CD4-positive, CD25-positive, alpha-beta regulatory T cell (primary cell): Measurements from ENCODE around the gene VTI1A. TPM values are rescaled to one million over a fixed set of nuclear protein-coding genes. Genes with fewer than 3 reads are reported as not detected.
A peak's percentile ranks its signal among the peaks of the same experiment; 100 is the strongest.

Source experiments
- ATAC-seq, 2 donors: fragments of 150-1000 bp; cut with Tn5 transposase; one replicate each; pipeline ENCODE4 v1.10.0; 2021; ENCODE audit warnings: low read depth in 2 of 2, moderate number of reproducible peaks in 2 of 2, moderate library complexity in 1 of 2
- DNase-seq, 3 donors: peaks; one replicate each; pipeline versions ENCODE4 v3.0.0 to v3.0.0-alpha.2; 2012 to 2022; ENCODE audit warnings: mixed read lengths in 1 of 3
- H3K27ac ChIP-seq: one replicate; pipeline ENCODE4 v1.7.0; 2013; ENCODE audit warnings: mild to moderate bottlenecking, low read length; ENCODE audit not compliant: insufficient read depth, poor library complexity, severe bottlenecking
- H3K27me3 ChIP-seq: one replicate; pipeline ENCODE4 v1.7.0; 2013; ENCODE audit warnings: low read length; ENCODE audit not compliant: control insufficient read depth, insufficient read depth
- H3K36me3 ChIP-seq: one replicate; pipeline ENCODE4 v1.7.0; 2013; ENCODE audit warnings: mild to moderate bottlenecking, low read length, moderate library complexity; ENCODE audit not compliant: control insufficient read depth, insufficient read depth
- H3K4me1 ChIP-seq: 2 replicates; pipeline ENCODE4 v1.7.0; 2013; ENCODE audit warnings: mild to moderate bottlenecking, low read length; ENCODE audit not compliant: insufficient read depth, control insufficient read depth, poor library complexity, severe bottlenecking
- H3K4me3 ChIP-seq: one replicate; pipeline ENCODE4 v1.7.0; 2013; ENCODE audit warnings: low read depth, mild to moderate bottlenecking, low read length, moderate library complexity
- H3K9me3 ChIP-seq, 2 experiments: 1 replicate in 1 of 2; 2 replicates in 1 of 2; pipeline ENCODE4 v1.7.0; 2013; ENCODE audit warnings: low read length in 2 of 2, mild to moderate bottlenecking in 1 of 2, moderate library complexity in 1 of 2; ENCODE audit not compliant: control insufficient read depth in 2 of 2
- H3K27ac Mint-ChIP-seq, 3 donors: one replicate each; pipeline ENCODE4 v1.8.0; 2020 to 2022; ENCODE audit warnings: mild to moderate bottlenecking in 3 of 3, mixed read lengths in 3 of 3, moderate library complexity in 2 of 3
- H3K27me3 Mint-ChIP-seq: one replicate; pipeline ENCODE4 v1.8.0; 2022; ENCODE audit warnings: mild to moderate bottlenecking, mixed read lengths
- H3K36me3 Mint-ChIP-seq: one replicate; pipeline ENCODE4 v1.8.0; 2020; ENCODE audit warnings: mixed read lengths
- H3K4me1 Mint-ChIP-seq, 4 donors: one replicate each; pipeline ENCODE4 v1.8.0; 2020 to 2022; ENCODE audit warnings: mixed read lengths in 4 of 4, mild to moderate bottlenecking in 1 of 4
- H3K4me3 Mint-ChIP-seq, 4 donors: one replicate each; pipeline ENCODE4 v1.8.0; 2020 to 2022; ENCODE audit warnings: mild to moderate bottlenecking in 4 of 4, mixed read lengths in 4 of 4, moderate library complexity in 3 of 4
- H3K9me3 Mint-ChIP-seq, 7 donors: one replicate each; pipeline ENCODE4 v1.8.0; 2020 to 2022; ENCODE audit warnings: mixed read lengths in 7 of 7, mild to moderate bottlenecking in 3 of 7, moderate library complexity in 2 of 7
- polyA plus RNA-seq, 4 donors: library from polyadenylated mRNA; unstranded; fragments of 300-500 nt; fragmentation: Illumina TruSeq; gene quantifications; one replicate each; pipeline ENCODE4 v1.2.3, GENCODE V29; 2021
- total RNA-seq: library from RNA; stranded (reverse); gene quantifications from one replicate; pipeline ENCODE4 v1.2.3, GENCODE V29; 2022

The VTI1A gene
- total and polyA plus RNA-seq, 5 donors from 2014 or later = 25.5 to 77.7 (median 35.1) TPM

GRCh38 chr10:112792487-112793201 lies 345.6 kb downstream of the VTI1A start:
- no peak overlapping the region for H3K4me3 Mint-ChIP-seq
- no peaks in the 10 kb centered on the region for H3K27me3 Mint-ChIP-seq
- Histone ChIP-seq H3K4me3 (no peak overlapping the region), H3K9me3 (peaks cover 0 to 6% of the 10 kb centered on the region in 2 experiments), H3K36me3 (no peaks in the 10 kb centered on the region), H3K4me1 (no peaks in the 10 kb centered on the region), H3K27ac (no peak overlapping the region), H3K27me3 (no peaks in the 10 kb centered on the region)
- no peak overlapping the region for H3K27ac Mint-ChIP-seq
- H3K9me3 Mint-ChIP-seq = peaks cover 0 to 17% (median 6%) of the 10 kb centered on the region in 7 donors
- ATAC-seq (no peak), DNase-seq (no peak)
- peaks cover 18% of the 10 kb centered on the region for H3K36me3 Mint-ChIP-seq
- peaks cover 0 to 8% (median 1%) of the 10 kb centered on the region in 4 donors for H3K4me1 Mint-ChIP-seq

GRCh38 chr10:112793202-112793921 lies 346.3 kb downstream of the VTI1A start:
- H3K4me3 Mint-ChIP-seq = no peak overlapping the region
- peaks cover 0 to 8% (median 1%) of the 10 kb centered on the region in 4 donors for H3K4me1 Mint-ChIP-seq
- peaks cover 20% of the 10 kb centered on the region for H3K36me3 Mint-ChIP-seq
- no peaks in the 10 kb centered on the region for H3K27me3 Mint-ChIP-seq
- peaks cover 0 to 6% of the 10 kb centered on the region in 2 experiments for H3K9me3 ChIP-seq
- no peak overlapping the region for H3K27ac ChIP-seq
- H3K36me3 ChIP-seq = no peaks in the 10 kb centered on the region
- peaks cover 0 to 12% (median 5%) of the 10 kb centered on the region in 7 donors for H3K9me3 Mint-ChIP-seq
- no peaks in the 10 kb centered on the region for H3K4me1 ChIP-seq
- ATAC-seq (no peak), DNase-seq (no peak)
- no peak overlapping the region for H3K27ac Mint-ChIP-seq
- no peak overlapping the region for H3K4me3 ChIP-seq
- H3K27me3 ChIP-seq = no peaks in the 10 kb centered on the region

DNA sequence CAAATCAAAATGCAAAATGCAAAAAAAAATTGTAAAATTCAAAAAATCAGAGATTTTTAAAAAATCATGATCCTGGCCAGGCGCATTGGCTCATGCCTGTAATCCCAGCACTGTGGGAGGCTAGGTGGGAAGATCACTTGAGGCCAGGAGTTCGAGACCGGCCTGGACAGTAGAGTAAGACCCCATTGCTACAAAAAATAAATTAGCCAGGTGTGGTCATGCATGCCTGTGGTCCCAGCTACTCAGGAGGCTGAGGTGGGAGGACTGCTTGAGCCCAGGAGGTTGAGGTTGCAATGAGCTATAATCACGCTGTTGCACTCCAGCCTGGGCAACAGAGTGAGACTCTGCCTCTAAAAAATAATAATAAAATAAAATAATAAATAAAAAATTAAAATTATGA lies 347.2 kb downstream of the VTI1A start:
- Mint-ChIP-seq H3K4me3 (no peak overlapping the region), H3K36me3 (peaks cover 19% of the 10 kb centered on the region), H3K27ac (no peak overlapping the region), H3K9me3 (peaks cover 0 to 8% (median 5%) of the 10 kb centered on the region in 7 donors), H3K4me1 (peaks cover 0 to 6% (median 2%) of the 10 kb centered on the region in 4 donors), H3K27me3 (no peaks in the 10 kb centered on the region)
- no peak for ATAC-seq
- Histone ChIP-seq H3K9me3 (peaks cover 0 to 2% of the 10 kb centered on the region in 2 experiments), H3K27me3 (no peaks in the 10 kb centered on the region), H3K36me3 (no peaks in the 10 kb centered on the region), H3K4me1 (no peaks in the 10 kb centered on the region), H3K27ac (no peak overlapping the region), H3K4me3 (no peak overlapping the region)
- DNase-seq = no peak

DNA sequence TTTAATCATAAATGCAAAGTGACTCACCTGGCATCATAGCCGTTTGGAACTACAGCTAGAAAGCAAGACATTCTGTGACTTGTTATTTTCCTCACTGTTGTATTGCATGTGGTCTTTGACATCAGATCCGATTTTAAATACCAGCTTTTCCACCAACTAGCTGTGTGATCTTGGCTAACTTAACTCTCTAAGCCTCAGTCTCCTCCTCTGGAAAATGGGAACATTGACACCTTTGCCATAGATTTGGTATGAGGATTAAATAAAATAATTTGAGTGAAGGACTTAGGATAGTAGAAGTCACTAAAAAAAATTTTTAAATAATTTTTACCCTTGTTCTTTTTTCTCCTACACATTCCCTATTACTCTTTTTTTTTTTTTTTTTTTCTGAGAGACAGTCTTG lies 348.1 kb downstream of the VTI1A start:
- Mint-ChIP-seq H3K27me3 (no peaks in the 10 kb centered on the region), H3K9me3 (peaks cover 0 to 2% (median 0%) of the 10 kb centered on the region in 7 donors), H3K4me3 (no peak overlapping the region), H3K36me3 (peaks cover 11% of the 10 kb centered on the region), H3K27ac (no peak overlapping the region), H3K4me1 (peaks cover 0 to 5% (median 0%) of the 10 kb centered on the region in 4 donors)
- no peaks in the 10 kb centered on the region for H3K36me3 ChIP-seq
- no peaks in the 10 kb centered on the region for H3K27me3 ChIP-seq
- no peak overlapping the region for H3K4me3 ChIP-seq
- no peaks in the 10 kb centered on the region for H3K9me3 ChIP-seq
- DNase-seq (no peak), ATAC-seq (no peak)
- no peak overlapping the region for H3K27ac ChIP-seq
- H3K4me1 ChIP-seq = no peaks in the 10 kb centered on the region

GRCh38 chr10:112797197-112797596 lies 350.2 kb downstream of the VTI1A start:
- Histone ChIP-seq H3K9me3 (no peaks in the 10 kb centered on the region), H3K4me1 (no peaks in the 10 kb centered on the region), H3K27ac (no peak overlapping the region), H3K27me3 (no peaks in the 10 kb centered on the region), H3K4me3 (no peak overlapping the region), H3K36me3 (no peaks in the 10 kb centered on the region)
- Mint-ChIP-seq H3K4me1 (peaks cover 0 to 5% (median 0%) of the 10 kb centered on the region in 4 donors), H3K9me3 (no peaks in the 10 kb centered on the region), H3K4me3 (no peak overlapping the region), H3K36me3 (peaks cover 8% of the 10 kb centered on the region), H3K27me3 (no peaks in the 10 kb centered on the region), H3K27ac (no peak overlapping the region)
- no peak for ATAC-seq
- no peak for DNase-seq

DNA sequence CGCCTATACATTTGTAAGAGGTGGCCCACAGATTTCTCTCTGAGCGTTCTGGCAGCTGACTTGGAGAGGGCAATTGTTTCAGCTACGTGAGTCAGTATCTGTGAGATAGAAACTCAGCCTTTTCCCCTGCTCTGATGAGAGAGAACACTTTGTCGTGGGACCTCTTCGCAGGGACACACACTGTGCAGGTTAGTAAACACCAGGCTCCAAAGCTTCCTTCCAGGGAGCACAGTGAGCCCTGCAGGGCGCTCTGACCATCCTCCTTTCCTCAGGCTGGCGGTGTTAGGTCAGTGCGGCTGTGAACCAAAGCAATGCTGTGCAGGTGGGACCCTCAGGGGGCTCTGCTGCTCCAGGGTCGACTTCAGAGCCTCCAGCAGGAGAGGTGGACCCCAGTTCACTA lies 350.8 kb downstream of the VTI1A start:
- DNase-seq = no peak
- H3K4me1 Mint-ChIP-seq = peaks cover 0 to 5% (median 0%) of the 10 kb centered on the region in 4 donors
- H3K4me3 Mint-ChIP-seq = no peak overlapping the region

DNA sequence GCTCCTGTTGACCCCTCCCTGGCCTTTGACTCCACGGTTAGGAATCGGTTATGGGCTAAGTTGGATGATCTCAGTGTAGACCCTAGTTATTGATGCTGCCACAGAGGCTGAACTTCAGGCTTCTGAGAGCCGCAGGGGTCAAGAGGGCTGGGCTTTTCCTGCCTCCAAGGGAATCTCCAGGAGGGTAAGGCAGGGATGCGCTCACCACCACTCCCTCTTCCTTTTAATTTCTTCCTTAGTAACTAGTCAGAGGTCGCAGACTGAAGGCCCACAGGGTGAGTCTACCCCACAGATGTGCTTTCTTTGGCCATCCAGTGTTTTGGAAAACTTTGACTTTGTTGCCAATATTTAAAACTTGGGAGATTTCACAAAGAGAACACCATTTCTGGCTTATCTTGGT lies 352.0 kb downstream of the VTI1A start:
- Mint-ChIP-seq H3K9me3 (no peaks in the 10 kb centered on the region), H3K36me3 (peaks cover 8% of the 10 kb centered on the region), H3K4me1 (peaks cover 0 to 3% (median 0%) of the 10 kb centered on the region in 4 donors), H3K4me3 (no peak overlapping the region), H3K27me3 (no peaks in the 10 kb centered on the region), H3K27ac (peak overlapping the region in 1 of 3 donors; percentile 51)
- ATAC-seq (no peak), DNase-seq (no peak)
- no peak overlapping the region for H3K27ac ChIP-seq
- no peaks in the 10 kb centered on the region for H3K36me3 ChIP-seq
- no peaks in the 10 kb centered on the region for H3K27me3 ChIP-seq
- H3K4me1 ChIP-seq = no peaks in the 10 kb centered on the region
- no peaks in the 10 kb centered on the region for H3K9me3 ChIP-seq
- no peak overlapping the region for H3K4me3 ChIP-seq

More for the DNA sequence above, 350.8 kb downstream of the VTI1A start:
- H3K27me3 Mint-ChIP-seq = no peaks in the 10 kb centered on the region
- H3K36me3 ChIP-seq = no peaks in the 10 kb centered on the region
- peaks cover 8% of the 10 kb centered on the region for H3K36me3 Mint-ChIP-seq
- no peak for ATAC-seq
- no peaks in the 10 kb centered on the region for H3K27me3 ChIP-seq
- no peak overlapping the region for H3K27ac Mint-ChIP-seq
- H3K4me3 ChIP-seq = no peak overlapping the region
- no peaks in the 10 kb centered on the region for H3K9me3 Mint-ChIP-seq
- H3K4me1 ChIP-seq = no peaks in the 10 kb centered on the region
- no peak overlapping the region for H3K27ac ChIP-seq
- H3K9me3 ChIP-seq = no peaks in the 10 kb centered on the region
